GM12873 (cell line): ENCODE results near the gene NOVA1.

Experiments
- TF ChIP-seq, protein P1 (sequence below): IDR thresholded peaks from 2 replicates; pipeline ENCODE4 v1.5.1; 2012; ENCODE audit warnings: low read depth, mild to moderate bottlenecking, moderate library complexity, low read length, control low read depth; ENCODE audit not compliant: insufficient read depth; ENCODE audit errors: missing control alignments

The NOVA1 gene

DNA sequence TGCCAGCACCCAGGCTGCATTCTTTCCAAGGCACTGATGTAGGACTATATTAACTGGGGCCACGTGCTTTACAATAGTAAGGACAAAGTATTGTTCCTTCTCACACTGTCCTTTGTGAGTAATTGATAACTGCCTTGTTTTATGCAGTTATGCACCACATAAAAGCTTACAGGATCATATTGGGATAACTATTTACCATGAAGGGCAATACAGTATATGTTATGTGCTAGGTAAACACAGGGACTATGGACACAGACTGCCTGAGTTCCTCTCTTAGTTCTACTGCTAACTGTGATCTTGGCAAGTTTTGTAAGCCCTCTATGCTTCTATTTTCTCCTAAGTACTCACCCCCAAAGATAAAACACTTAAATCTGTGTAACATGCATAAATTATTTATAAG is 183.7 kb downstream of the NOVA1 start:
- TF ChIP-seq, protein P1, sequence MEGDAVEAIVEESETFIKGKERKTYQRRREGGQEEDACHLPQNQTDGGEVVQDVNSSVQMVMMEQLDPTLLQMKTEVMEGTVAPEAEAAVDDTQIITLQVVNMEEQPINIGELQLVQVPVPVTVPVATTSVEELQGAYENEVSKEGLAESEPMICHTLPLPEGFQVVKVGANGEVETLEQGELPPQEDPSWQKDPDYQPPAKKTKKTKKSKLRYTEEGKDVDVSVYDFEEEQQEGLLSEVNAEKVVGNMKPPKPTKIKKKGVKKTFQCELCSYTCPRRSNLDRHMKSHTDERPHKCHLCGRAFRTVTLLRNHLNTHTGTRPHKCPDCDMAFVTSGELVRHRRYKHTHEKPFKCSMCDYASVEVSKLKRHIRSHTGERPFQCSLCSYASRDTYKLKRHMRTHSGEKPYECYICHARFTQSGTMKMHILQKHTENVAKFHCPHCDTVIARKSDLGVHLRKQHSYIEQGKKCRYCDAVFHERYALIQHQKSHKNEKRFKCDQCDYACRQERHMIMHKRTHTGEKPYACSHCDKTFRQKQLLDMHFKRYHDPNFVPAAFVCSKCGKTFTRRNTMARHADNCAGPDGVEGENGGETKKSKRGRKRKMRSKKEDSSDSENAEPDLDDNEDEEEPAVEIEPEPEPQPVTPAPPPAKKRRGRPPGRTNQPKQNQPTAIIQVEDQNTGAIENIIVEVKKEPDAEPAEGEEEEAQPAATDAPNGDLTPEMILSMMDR, result no peak

DNA sequence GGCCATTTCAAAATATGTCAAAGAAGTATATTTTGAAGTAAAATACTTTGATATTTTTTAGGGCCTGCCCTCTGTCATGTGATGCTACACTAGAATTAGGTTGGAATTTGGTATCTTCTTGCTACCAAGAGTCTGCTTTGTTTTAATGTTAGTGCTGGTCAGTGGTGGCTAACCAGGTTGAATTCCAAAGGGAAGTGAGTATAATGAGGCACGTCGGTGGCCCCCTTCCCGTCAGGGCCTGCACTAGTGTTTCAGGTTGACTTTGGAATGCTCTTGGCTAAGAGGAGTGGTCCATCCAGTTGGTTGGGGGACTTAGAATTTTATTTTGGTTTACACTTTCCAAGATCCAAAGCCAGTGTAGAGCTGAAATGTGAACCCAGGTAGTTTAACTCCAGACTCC is 185.4 kb downstream of the NOVA1 start:
- TF ChIP-seq, protein P1, result no peak

DNA sequence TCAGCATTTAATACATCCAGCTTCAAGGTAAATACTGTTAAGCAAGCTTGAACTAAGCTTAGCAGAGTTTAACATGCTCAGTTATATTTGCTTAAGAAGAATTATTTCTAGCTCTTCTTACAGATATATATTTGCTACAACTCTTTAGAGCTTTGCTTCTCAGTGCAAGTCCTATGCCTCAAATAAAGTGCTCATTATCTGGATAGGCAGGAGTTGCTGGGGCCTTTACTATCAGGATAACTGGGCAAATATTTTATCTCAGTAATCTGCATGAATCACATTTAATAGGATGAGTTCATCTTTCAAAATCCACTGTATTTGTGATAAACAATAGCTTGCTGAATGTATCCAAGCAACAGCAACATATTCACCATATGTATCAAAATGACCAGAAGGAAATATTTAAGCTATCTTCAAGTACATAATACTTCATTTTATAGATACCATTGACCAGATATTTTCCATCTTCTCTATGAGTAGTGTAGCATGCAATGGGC is 187.6 kb downstream of the NOVA1 start:
- TF ChIP-seq, protein P1, result no peak

DNA sequence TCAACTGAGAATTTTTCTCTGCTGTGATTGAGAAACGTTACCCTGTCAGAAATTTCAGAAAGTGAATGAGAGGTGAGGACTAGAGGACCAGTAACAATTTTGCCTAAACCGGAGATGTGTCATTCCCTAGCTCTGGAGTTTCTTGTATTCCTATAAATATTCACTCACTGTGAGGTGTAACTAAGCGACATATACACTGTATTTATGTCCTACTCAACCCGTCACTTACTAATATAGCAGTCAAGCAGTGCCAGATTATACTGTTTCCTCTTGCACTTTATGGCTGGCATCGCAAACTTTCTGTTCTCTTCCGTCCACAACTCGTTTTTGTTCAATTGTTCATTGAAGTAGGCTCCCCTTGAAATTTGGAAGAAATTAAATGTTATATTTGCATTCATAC is 192.9 kb downstream of the NOVA1 start:
- TF ChIP-seq, protein P1, result no peak

DNA sequence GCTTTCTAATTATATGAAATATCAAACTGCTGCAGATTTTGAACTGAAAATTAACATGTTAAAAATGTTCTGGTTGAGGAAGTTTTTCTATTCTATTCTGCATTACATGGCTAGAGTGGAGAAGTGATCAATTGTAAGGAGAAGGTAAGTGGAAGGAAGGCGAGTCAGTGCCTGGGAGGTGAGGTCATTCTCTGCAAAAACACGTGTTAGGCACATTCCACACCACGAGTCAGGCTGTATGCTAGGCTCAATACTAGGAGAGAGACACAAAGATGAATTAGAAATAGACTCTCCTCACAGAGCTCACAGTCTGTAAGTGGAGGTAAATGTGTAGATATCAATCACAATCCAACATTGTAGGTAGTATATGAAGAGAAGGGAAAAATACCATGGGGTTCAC is 194.1 kb downstream of the NOVA1 start:
- TF ChIP-seq, protein P1, result no peak

DNA sequence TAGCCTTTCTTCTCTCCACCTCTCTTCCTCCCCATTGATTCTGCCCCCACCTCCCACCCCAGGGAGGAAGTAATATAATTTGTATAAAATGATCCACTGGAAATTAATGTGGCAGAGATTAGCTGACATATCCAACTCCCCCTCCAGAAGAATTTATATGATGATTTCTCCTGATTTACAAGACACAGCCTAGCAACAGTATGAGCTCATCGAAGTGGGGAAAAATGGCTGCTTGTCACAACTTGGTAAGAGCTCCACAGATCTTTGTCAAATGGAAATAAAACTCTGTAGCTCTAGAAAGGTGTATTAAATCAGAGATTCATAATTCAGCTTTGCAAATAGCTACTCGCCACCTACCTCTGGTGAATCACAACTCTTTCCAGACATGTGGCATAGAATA is 195.7 kb downstream of the NOVA1 start:
- TF ChIP-seq, protein P1, result no peak

DNA sequence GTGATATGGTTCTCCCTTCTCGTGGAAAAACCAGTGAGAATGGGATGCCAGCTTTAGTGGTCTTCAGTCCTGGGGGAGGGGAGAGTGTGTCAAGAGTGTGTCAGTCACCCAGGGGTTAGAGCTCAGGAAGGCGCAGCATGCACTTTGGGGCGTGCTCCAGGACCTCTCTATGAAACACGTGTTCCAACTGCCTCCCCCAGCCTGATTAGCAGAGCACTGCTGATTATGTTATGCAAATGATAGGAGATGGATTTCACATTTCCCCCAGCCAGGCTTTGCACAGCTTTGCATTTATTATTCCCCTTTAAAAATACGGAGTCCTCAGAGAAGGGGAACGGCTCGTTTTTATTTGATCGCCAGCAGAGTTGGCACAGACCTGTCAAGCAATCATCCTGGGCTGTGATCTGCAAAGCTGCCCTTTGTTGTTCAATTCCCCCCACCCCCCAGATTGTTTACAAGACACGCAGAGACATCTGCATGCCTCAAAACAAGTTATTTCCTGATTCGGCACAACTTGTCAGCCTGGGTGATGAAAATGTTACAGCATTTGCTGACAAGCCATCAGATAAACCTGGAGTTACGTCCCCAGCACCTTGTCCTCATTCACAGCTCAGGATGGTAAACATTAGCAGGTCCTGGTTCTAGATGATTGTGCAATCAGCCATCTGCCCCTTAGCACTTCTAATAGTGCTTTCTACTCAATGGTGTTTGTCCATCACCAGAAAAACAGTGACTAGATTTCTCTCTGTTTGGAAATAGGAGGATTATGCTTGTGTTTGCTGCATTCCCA is 196.5 kb downstream of the NOVA1 start:
- TF ChIP-seq, protein P1, result no peak
